K562 (cell line): ENCODE results near the gene IGSF23. TPM values are rescaled to one million over a fixed set of nuclear protein-coding genes. Genes with fewer than 3 reads are reported as not detected.
A peak's percentile ranks its signal among the peaks of the same experiment; 100 is the strongest.

Experiments used
- ATAC-seq: fragments of 200-7000 bp; cut with Tn5 transposase; 3 replicates; pipeline ENCODE4 v1.9.1; 2020; ENCODE audit warnings: moderate library complexity
- BruUV-seq: library from RNA; stranded (reverse); fragments of 400-500 nt; replicated peaks from 2 replicates; lab custom pipeline; 2021; lab: Mats Ljungman, UMichigan
- CTCF ChIA-PET: fragments of 300-600 bp; formaldehyde crosslinking; extraction: SDS; loops from one replicate; lab custom pipeline; 2021; ENCODE audit warnings: low intra/inter-chr PET ratio; lab: Yijun Ruan, JAX
- POLR2A ChIA-PET: fragments of 300-600, 350-650 bp; sonication (Branson Sonifier 250); formaldehyde crosslinking; extraction: SDS; loops from one replicate; lab custom pipeline; 2021; ENCODE audit warnings: antibody characterized with exemption, inconsistent platforms; lab: Yijun Ruan, JAX
- DNase-seq, 4 experiments: peaks; one replicate each; pipeline versions ENCODE4 v3.0.0 to v3.0.0-alpha.2; 2011 to 2018; ENCODE audit warnings: low spot score in 3 of 4, mixed read lengths in 3 of 4; ENCODE audit errors: extremely low read depth in 1 of 4
- FAIRE-seq: peaks from 2 replicates; lab custom pipeline; 2011; peaks lifted over from hg19 to GRCh38; lab: Jason Lieb, UNC
- H2AFZ ChIP-seq: 2 replicates; pipeline ENCODE4 v1.6.0; 2011; ENCODE audit warnings: low read depth, low read length, control low read depth, inconsistent platforms
- H3K27ac ChIP-seq: fragments of 200-600 bp; 3 replicates; pipeline ENCODE4 v1.8.0; 2011; ENCODE audit warnings: low read depth, mild to moderate bottlenecking, control low read depth, inconsistent platforms, low read length, moderate library complexity, mixed read lengths; ENCODE audit errors: extremely low read depth
- H3K27me3 ChIP-seq, 2 experiments: fragments of 300-600 bp in 1 of 2; 2 replicates in 1 of 2; 3 replicates in 1 of 2; pipeline versions ENCODE4 v1.6.0 to v1.8.0; 2011; ENCODE audit warnings: inconsistent platforms in 2 of 2, low read length in 2 of 2, mild to moderate bottlenecking in 1 of 2, mixed read lengths in 1 of 2, moderate library complexity in 1 of 2; ENCODE audit not compliant: control insufficient read depth in 2 of 2, insufficient read depth in 2 of 2
- H3K36me3 ChIP-seq: fragments of 300-600 bp; 3 replicates; pipeline ENCODE4 v1.8.0; 2011; ENCODE audit warnings: mild to moderate bottlenecking, low read length, inconsistent platforms; ENCODE audit not compliant: control insufficient read depth, insufficient read depth
- H3K4me1 ChIP-seq, 2 experiments: fragments of 200-600 bp in 1 of 2; replicated peaks in 1 of 2; 2 replicates in 1 of 2; 3 replicates in 1 of 2; pipeline versions ENCODE4 v1.5.1 to v1.8.0; 2011; ENCODE audit warnings: inconsistent platforms in 2 of 2, low read length in 2 of 2, mild to moderate bottlenecking in 1 of 2, mixed read lengths in 1 of 2, moderate library complexity in 1 of 2; ENCODE audit not compliant: control insufficient read depth in 2 of 2, insufficient read depth in 2 of 2
- H3K4me2 ChIP-seq: 2 replicates; pipeline ENCODE4 v1.6.1; 2011; ENCODE audit warnings: low read length, control low read depth, inconsistent platforms, mixed read lengths; ENCODE audit not compliant: insufficient read depth
- H3K4me3 ChIP-seq: fragments of 200-600 bp; sonication (generic), shearing (Covaris generic); 2 replicates; pipeline ENCODE4 v1.5.1; 2016; ENCODE audit warnings: control low read depth, inconsistent platforms
- H3K79me2 ChIP-seq: fragments of 200-600 bp; 3 replicates; pipeline ENCODE4 v1.8.0; 2011; ENCODE audit warnings: low read length, inconsistent platforms; ENCODE audit not compliant: control insufficient read depth, insufficient read depth
- H3K9ac ChIP-seq, 2 experiments: 2 replicates each; pipeline versions ENCODE4 v1.6.0 to v1.6.1; 2011; ENCODE audit warnings: low read depth in 2 of 2, low read length in 2 of 2, control low read depth in 1 of 2, inconsistent platforms in 1 of 2, mild to moderate bottlenecking in 1 of 2, mixed read lengths in 1 of 2; ENCODE audit not compliant: insufficient read depth in 1 of 2
- H3K9me1 ChIP-seq: one replicate; pipeline ENCODE4 v1.6.0; 2011; ENCODE audit warnings: inconsistent platforms, mild to moderate bottlenecking, low read length, moderate library complexity; ENCODE audit not compliant: control insufficient read depth, insufficient read depth
- H3K9me3 ChIP-seq: replicated peaks from 2 replicates; pipeline ENCODE4 v1.5.1; 2011; ENCODE audit warnings: low read depth, low read length, inconsistent platforms; ENCODE audit not compliant: control insufficient read depth, insufficient read depth
- H4K20me1 ChIP-seq: replicated peaks from 2 replicates; pipeline ENCODE4 v1.6.1; 2011; ENCODE audit warnings: low read length, inconsistent platforms, mixed read lengths; ENCODE audit not compliant: control insufficient read depth, insufficient read depth
- HCFC1 ChIP-seq: IDR thresholded peaks from 2 replicates; pipeline ENCODE4 v1.6.1; 2012; ENCODE audit warnings: low read depth, low read length, improper control_type of control experiment
- STAT6 ChIP-seq: sonication (generic); formaldehyde crosslinking; IDR thresholded peaks from 2 replicates; pipeline ENCODE4 v1.8.1; 2023; ENCODE audit warnings: mild to moderate bottlenecking, missing genetic modification reagents
- ZNF280A ChIP-seq: fragments of 450-650 bp; IDR thresholded peaks from 2 replicates; pipeline ENCODE4 v1.6.1; 2018; ENCODE audit warnings: mild to moderate bottlenecking, low read depth; ENCODE audit not compliant: partially characterized antibody
- WGBS: fragments of 100-300 bp; shearing (Covaris generic); methylation state at CpG from one replicate; pipeline ENCODE4 v1.1.6; 2016; ENCODE audit warnings: low coverage, mixed read lengths; ENCODE audit not compliant: insufficient coverage; ENCODE audit errors: missing lambda C conversion rate; 5-methylcytosine and 5-hydroxymethylcytosine counted together
- in situ Hi-C: fragments of 300-500 bp; cut with MboI; formaldehyde crosslinking; loops from 4 replicates; pipeline ENCODE4 v1.15.0; 2018; ENCODE audit warnings: inconsistent platforms, mixed read lengths
- intact Hi-C: fragments of 100-400 bp; cut with micrococcal nuclease; formaldehyde crosslinking; loops from 2 replicates; pipeline ENCODE4 v1.14.2; 2022
- polyA plus RNA-seq, 8 experiments: library from polyadenylated mRNA; depleted of rRNA in 4 of 8; stranded (reverse) in 5 of 8; unstranded in 3 of 8; fragments of >200 nt; fragmentation: Nextera tagmentation in 2 of 8; fragmentation: Illumina TruSeq in 1 of 8; extraction: Ambion mirVana in 2 of 8; extraction: Trizol in 1 of 8; gene quantifications; 2 replicates each; pipeline versions ENCODE4 v1.2.1 to v1.2.3, GENCODE V29; 2011 to 2014; ENCODE audit warnings: inconsistent platforms in 1 of 8, missing spikeins in 1 of 8
- total RNA-seq, 7 experiments: library from RNA; depleted of rRNA in 6 of 7; stranded (reverse); fragments of >200 nt in 6 of 7; fragmentation: Illumina TruSeq in 2 of 7; extraction: Trizol in 2 of 7; gene quantifications; 2 replicates each; pipeline versions ENCODE4 v1.2.1 to v1.2.3, GENCODE V29; 2011 to 2021; ENCODE audit warnings: low replicate concordance in 1 of 7

Gene IGSF23
- total and polyA plus RNA-seq, 9 of the 15 experiments (the other 6 are each of a cell fraction or from before 2014, with no cell fraction given), result not detected

GRCh38 chr19:44617110-44617880, 3.9 kb downstream of the IGSF23 start:
- H3K79me2 ChIP-seq, result no peaks in the 10 kb centered on the region
- ChIA-PET CTCF (no interaction called here), POLR2A (interaction anchor here (0.5 to 1.6 kb wide), 6 partner anchors 9 to 253 kb away, joined by 3 to 5 read pairs (median 4); no protein-coding TSS in a partner anchor)
- no peaks in the 10 kb centered on the region for H3K36me3 ChIP-seq
- H2AFZ ChIP-seq, result 0 out of 2 replicates have a peak overlapping the region, but pooled peaks have one; percentile 10
- TF ChIP-seq STAT6 (CRISPR knock-in tag) (no peak), ZNF280A (no peak), HCFC1 (no peak)
- no peaks in the 10 kb centered on the region; a peak in 2 of 5 replicates for H3K27me3 ChIP-seq
- H3K4me1 ChIP-seq, result no peaks in the 10 kb centered on the region; a peak in 1 of 5 replicates
- intact Hi-C loops (no loop called here), in situ Hi-C loops (no loop called here)
- H3K9me3 ChIP-seq, result no peaks in the 10 kb centered on the region
- no peaks in the 10 kb centered on the region for H4K20me1 ChIP-seq
- no peak overlapping the region for H3K27ac ChIP-seq
- H3K4me3 ChIP-seq, result no peak overlapping the region
- no peaks in the 10 kb centered on the region for H3K9me1 ChIP-seq
- no TSS peak for BruUV-seq
- H3K9ac ChIP-seq, result no peak overlapping the region
- FAIRE-seq (no peak), ATAC-seq (no peak), DNase-seq (no peak)
- H3K4me2 ChIP-seq, result no peak overlapping the region
- 42% methylated on average over 8 of the region's 8 CpGs for WGBS
